Measurements from ENCODE around the gene POLRMT.
"Not testable (repeated sequence)": the region's sequence is repeated elsewhere in the genome, so short reads cannot be mapped to it uniquely, and the experiment has no call there.

Gene POLRMT

DNA sequence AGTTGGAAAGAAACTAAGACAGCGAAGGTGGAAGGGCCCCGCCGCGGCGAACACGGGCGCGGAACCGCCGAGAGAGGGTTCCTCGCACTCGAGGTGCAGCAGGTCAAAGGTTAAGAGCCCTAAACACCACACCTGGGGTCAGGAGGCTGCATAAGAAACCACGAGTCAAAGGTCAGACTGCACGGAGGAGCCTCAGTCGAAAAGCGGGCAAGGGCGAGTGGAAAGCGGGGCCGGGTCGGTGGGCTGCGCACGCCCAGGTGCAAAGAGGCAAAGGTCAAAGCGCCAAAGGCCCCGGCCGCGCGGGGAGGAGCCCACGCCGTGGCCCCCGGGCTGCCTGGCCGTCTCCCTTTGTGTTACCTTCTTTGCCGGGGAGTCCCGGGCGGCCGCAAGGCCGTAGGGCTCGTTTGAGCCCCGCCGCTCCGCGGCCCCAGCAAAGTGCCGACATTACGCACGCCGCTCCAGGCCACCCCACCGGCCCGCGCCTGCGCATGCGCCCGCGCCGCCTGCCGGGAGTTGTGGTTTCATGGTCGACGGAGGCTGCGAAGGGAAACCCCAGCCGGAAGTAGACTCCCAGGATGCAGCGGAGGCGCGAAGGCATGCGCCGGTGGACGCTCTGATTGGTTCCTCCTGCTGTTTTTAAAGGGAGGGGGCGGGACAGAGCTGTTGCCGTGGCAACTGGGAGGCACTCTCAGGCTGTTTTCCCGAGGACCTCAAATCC lies at the start of gene POLRMT:
POLRMT (minus strand) TSS at position 470 of the 718 bp plus-strand sequence; CDS start at position 445, 25 bp downstream.
- FAIRE-seq, result peak; percentile 86

- no peak for FAIRE-seq
These were observed 49.5 kb upstream of the POLRMT start for GRCh38 chr19:682678-683320.

DNA sequence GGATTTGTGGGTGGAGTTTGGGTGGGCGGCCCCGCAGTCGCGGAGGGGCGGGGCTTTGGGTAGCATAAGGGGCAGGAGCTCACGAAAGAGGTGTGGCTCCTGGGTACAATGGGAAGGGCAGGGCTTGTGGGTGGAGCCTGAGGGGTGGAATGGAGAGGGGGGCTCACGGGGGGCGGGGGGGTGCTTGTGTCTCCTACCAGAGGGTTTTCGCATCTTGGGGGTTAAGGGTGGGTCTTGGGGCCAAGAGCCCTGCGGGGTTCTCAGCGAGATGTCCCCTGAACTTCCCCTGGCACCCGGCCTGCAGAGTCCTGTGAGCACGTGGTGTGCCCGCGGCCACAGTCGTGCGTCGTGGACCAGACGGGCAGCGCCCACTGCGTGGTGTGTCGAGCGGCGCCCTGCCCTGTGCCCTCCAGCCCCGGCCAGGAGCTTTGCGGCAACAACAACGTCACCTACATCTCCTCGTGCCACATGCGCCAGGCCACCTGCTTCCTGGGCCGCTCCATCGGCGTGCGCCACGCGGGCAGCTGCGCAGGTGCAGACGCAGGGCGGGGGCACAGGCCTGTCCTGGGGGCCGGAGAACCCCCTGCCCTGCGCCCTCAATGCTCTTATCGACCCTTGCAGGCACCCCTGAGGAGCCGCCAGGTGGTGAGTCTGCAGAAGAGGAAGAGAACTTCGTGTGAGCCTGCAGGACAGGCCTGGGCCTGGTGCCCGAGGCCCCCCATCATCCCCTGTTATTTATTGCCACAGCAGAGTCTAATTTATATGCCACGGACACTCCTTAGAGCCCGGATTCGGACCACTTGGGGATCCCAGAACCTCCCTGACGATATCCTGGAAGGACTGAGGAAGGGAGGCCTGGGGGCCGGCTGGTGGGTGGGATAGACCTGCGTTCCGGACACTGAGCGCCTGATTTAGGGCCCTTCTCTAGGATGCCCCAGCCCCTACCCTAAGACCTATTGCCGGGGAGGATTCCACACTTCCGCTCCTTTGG lies 48.0 kb upstream of the POLRMT start:
- no peak for FAIRE-seq

- no peak for FAIRE-seq
These were observed 47.1 kb upstream of the POLRMT start for GRCh38 chr19:680287-681028.

- no peak for FAIRE-seq
These were observed 46.3 kb upstream of the POLRMT start for GRCh38 chr19:679418-680286.

DNA sequence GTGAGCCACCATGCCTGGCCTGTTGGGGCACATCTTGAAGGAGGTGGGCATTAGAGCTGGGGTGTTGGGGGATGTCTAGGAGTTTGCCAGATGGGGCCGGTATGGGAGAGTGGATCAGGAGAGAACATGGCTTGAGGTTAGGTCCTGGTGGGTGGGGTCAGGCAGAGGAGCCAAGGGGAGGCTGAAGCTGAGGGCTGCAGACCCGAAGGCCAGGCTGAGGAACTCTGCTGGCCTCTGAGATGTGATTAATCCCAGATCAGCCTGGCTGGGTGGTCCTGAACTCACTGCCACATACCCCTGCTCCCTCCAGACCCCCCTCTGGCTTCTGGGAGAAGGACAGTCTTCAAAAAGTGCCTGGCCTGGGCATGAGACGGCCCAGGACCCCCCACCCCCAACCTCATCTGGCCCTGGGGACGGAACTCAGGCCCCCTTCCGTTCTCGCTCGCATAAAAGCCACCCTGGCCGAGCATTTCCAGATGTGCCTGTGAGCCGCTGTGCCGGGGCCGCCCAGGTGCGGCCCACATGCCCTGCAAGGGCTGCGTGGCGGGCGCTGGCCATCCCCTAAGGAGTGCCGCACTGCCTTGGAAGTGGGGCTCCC lies 45.6 kb upstream of the POLRMT start:
- FAIRE-seq, result no peak

GRCh38 chr19:677601-678436 lies 44.5 kb upstream of the POLRMT start:
- FAIRE-seq, result no peak

DNA sequence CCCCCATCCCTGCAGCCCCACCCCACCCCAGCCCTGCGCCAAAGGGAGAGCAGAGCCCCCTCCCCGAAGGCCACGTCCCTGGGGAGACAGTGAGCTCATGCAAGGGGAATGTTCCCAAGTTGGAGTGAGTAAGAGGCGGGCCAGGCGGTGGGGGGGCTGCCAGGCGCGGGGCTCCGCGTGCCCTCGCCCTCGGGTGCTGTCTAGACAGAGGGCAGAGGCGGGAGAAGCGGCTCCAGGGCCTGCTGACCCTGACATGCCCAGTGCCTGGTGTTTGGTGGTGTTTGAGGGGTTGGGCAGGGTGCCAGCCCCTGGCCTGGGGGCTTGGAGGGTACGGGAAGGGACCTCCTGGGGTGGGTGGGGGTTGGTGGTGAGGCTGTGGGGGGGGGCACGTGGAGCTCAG lies 43.9 kb upstream of the POLRMT start:
- FAIRE-seq, result no peak

- FAIRE-seq, result no peak
These were observed 43.2 kb upstream of the POLRMT start, which contains the start of gene FSTL3 for GRCh38 chr19:676339-677105. TSS of gene FSTL3 (plus strand) at chr19:676392. CDS start at chr19:676424, 32 bp downstream.

DNA sequence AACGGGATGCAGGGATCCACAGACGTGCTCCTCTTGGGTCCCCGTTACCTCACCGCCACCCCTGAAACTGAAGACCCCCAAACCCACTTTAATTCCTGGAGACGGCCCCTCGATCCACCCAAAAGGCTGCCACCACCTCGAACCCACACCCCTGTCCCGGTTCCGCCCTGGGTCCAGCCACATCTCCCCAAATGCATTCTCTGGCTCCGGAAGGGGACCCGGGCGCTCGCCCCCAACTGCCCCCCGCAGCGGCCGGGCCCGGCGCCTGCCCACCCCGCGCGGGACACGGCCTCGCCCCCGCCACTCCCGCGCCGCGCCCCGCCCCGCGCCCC lies 42.6 kb upstream of the POLRMT start:
- FAIRE-seq, result no peak

GRCh38 chr19:674282-675151 lies 41.2 kb upstream of the POLRMT start:
- FAIRE-seq, result no peak

- FAIRE-seq, result no peak
These were observed 37.3 kb upstream of the POLRMT start for GRCh38 chr19:670609-671075.

DNA sequence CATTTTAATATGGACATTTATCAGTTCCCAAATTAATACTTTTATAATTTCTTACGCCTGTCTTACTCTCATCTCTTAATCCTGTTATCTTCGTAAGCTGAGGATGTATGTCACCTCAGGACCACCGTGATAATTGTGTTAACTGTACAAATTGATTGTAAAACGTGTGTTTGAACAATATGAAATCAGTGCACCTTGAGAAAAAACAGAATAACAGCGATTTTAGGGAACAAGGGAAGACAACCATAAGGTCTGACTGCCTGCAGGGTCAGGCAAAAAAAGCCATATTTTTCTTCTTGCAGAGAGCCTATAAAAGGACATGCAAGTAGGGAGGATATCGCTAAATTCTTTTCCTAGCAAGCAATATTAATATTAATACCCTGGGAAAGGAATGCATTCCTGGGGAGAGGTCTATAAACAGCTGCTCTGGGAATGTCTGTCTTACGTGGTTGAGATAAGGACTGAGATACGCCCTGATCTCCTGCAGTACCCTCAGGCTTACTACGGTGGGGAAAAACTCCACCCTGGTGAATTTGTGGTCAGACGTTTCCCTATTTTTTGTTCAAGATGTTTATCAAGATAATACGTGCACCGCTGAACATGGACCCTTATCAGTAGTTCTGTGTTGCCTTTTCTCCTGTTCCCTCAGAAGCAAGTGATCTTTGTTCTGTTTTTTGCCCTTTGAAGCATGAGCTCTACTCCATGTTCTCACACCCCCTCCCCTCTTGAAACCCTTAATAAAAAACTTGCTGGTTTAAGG lies 35.5 kb upstream of the POLRMT start:
- FAIRE-seq, result not testable (repeated sequence)

- not testable (repeated sequence) for FAIRE-seq
These were observed 33.7 kb upstream of the POLRMT start for GRCh38 chr19:666985-667573.

DNA sequence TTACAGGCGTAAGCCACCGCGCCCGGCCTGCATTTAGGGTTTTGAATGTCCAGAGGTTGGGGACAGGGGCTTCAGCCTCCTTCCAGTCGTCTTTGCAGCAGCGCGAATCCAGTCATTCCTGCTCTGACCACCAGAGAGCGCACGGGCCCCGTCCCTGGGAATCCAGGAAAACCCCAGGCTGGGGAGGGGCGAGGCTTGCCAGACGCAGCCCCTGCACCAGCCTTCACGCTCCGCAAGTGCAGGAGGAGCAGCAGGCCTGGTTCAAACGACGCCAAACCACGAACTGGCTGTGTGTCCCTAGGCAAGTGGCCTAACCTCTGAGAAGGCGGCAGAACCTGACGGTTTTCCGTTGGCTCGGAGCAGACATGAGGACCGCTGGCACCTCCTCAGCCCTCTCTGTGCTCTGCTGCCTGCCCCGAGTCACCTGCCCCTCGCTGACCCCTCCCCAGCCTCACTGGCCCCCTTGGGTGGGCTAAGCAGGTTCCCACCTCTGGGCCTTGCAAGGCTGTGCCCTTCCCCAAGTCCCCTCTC lies 31.6 kb upstream of the POLRMT start:
- FAIRE-seq, result no peak

DNA sequence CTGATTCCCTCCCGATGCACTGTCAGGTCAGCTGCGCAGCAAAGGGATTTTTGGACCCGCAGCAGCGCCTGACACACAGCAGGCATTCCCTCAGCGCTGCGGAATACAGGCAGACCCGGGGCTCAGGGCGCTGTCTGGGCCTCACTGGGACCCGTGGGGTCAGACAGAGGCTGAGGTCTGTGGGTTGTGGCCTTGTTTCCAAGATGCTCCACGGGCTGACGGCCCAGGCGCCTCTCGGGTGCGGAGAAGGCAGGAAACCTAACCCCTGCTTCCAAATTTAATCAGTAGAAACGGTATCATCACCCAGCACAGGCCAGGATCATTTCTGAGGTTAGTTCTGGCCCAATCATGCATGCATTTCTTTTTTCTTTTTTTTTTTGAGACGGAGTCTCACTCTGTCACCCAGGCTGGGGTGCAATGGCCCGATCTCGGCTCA lies 30.4 kb upstream of the POLRMT start:
- FAIRE-seq, result no peak

Measured in endometrium (tissue), 2 donors.